H1 (cell line): Measurements from ENCODE around the gene IDH3A. TPM values are rescaled to one million over a fixed set of nuclear protein-coding genes. Genes with fewer than 3 reads are reported as not detected.

Experiments used
- CTCF ChIA-PET: fragments of 300-600 bp; sonication (Branson Sonifier 250); formaldehyde crosslinking; loops from one replicate; lab custom pipeline; 2021; ENCODE audit not compliant: partially characterized antibody; lab: Charles Lee
- POLR2A ChIA-PET: fragments of 300-600 bp; sonication (Branson Sonifier 250); formaldehyde crosslinking; loops from one replicate; lab custom pipeline; 2021; ENCODE audit warnings: inconsistent platforms; ENCODE audit not compliant: partially characterized antibody; lab: Charles Lee
- DNase-seq, 2 experiments: peaks; one replicate each; pipeline versions ENCODE4 v3.0.0 to v3.0.0-alpha.2; 2010 to 2022; ENCODE audit warnings: low spot score in 2 of 2, low read depth in 1 of 2, mixed read lengths in 1 of 2
- FAIRE-seq: peaks from 2 replicates; lab custom pipeline; 2011; peaks lifted over from hg19 to GRCh38; lab: Jason Lieb, UNC
- H2AFZ ChIP-seq: 2 replicates; pipeline ENCODE4 v1.8.1; 2012; ENCODE audit warnings: low read length, inconsistent platforms
- H2AK5ac ChIP-seq: 2 replicates; pipeline ENCODE4 v1.6.1; 2013; ENCODE audit warnings: low read depth, low read length
- H2BK120ac ChIP-seq: replicated peaks from 2 replicates; pipeline ENCODE3; 2013; ENCODE audit warnings: low read depth, low read length, inconsistent platforms
- H2BK12ac ChIP-seq: 2 replicates; pipeline ENCODE4 v1.6.1; 2013; ENCODE audit warnings: low read depth, low read length
- H2BK15ac ChIP-seq: 2 replicates; pipeline ENCODE4 v1.6.1; 2013; ENCODE audit warnings: low read length
- H2BK20ac ChIP-seq: 2 replicates; pipeline ENCODE4 v1.6.1; 2013; ENCODE audit warnings: low read length
- H2BK5ac ChIP-seq: 2 replicates; pipeline ENCODE4 v1.6.1; 2013; ENCODE audit warnings: low read depth, low read length
- H3K14ac ChIP-seq: 2 replicates; pipeline ENCODE4 v1.6.1; 2013; ENCODE audit warnings: inconsistent platforms; ENCODE audit not compliant: insufficient read length
- H3K18ac ChIP-seq: 2 replicates; pipeline ENCODE4 v1.6.1; 2013; ENCODE audit warnings: low read length; ENCODE audit errors: extremely low read depth
- H3K23ac ChIP-seq: 2 replicates; pipeline ENCODE4 v1.6.1; 2013; ENCODE audit warnings: inconsistent platforms; ENCODE audit not compliant: insufficient read length
- H3K23me2 ChIP-seq: 2 replicates; pipeline ENCODE4 v1.6.1; 2013; ENCODE audit warnings: low read depth, low read length
- H3K27ac ChIP-seq: 2 replicates; pipeline ENCODE4 v1.6.1; 2011; ENCODE audit warnings: low read depth, low read length, inconsistent platforms
- H3K27me3 ChIP-seq, 4 experiments: replicated peaks in 1 of 4; 1 replicate in 1 of 4; 2 replicates in 3 of 4; pipeline versions ENCODE4 v1.6.1 to v1.8.1; 2011 to 2013; ENCODE audit warnings: low read length in 3 of 4, mild to moderate bottlenecking in 3 of 4, inconsistent platforms in 2 of 4, mixed read lengths in 2 of 4, moderate library complexity in 1 of 4; ENCODE audit not compliant: control insufficient read depth in 3 of 4, insufficient read depth in 3 of 4; ENCODE audit errors: extremely low read depth in 1 of 4
- H3K36me3 ChIP-seq, 4 experiments: 2 replicates each; pipeline versions ENCODE4 v1.6.1 to v1.8.1; 2011 to 2013; ENCODE audit warnings: mild to moderate bottlenecking in 4 of 4, low read length in 3 of 4, moderate library complexity in 2 of 4, control low read depth in 1 of 4, inconsistent platforms in 1 of 4; ENCODE audit not compliant: insufficient read depth in 4 of 4, control insufficient read depth in 2 of 4
- H3K4ac ChIP-seq: replicated peaks from 2 replicates; pipeline ENCODE3; 2013; ENCODE audit warnings: low read length, low read depth, mixed read lengths, inconsistent platforms; ENCODE audit not compliant: insufficient read length
- H3K4me1 ChIP-seq, 4 experiments: replicated peaks in 1 of 4; 1 replicate in 1 of 4; 2 replicates in 3 of 4; pipeline versions ENCODE4 v1.6.1 to v1.8.1; 2011 to 2013; ENCODE audit warnings: low read length in 3 of 4, inconsistent platforms in 2 of 4, mixed read lengths in 1 of 4; ENCODE audit not compliant: insufficient read depth in 4 of 4, control insufficient read depth in 3 of 4
- H3K4me2 ChIP-seq, 2 experiments: 2 replicates each; pipeline versions ENCODE4 v1.6.1 to v1.8.1; 2011 to 2013; ENCODE audit warnings: low read depth in 2 of 2, low read length in 2 of 2, control low read depth in 1 of 2, inconsistent platforms in 1 of 2, mild to moderate bottlenecking in 1 of 2; ENCODE audit not compliant: insufficient read depth in 1 of 2
- H3K4me3 ChIP-seq, 4 experiments: fragments of 200-600, 300-600 bp in 1 of 4; sonication (generic), shearing (Covaris generic), sonication (Bioruptor Twin) in 1 of 4; 2 replicates each; pipeline versions ENCODE4 v1.5.1 to v1.8.1; 2011 to 2016; ENCODE audit warnings: low read length in 4 of 4, low read depth in 3 of 4, control low read depth in 2 of 4, inconsistent platforms in 2 of 4, mild to moderate bottlenecking in 2 of 4, mixed read lengths in 1 of 4, moderate library complexity in 1 of 4; ENCODE audit not compliant: insufficient read depth in 2 of 4; ENCODE audit errors: extremely low read depth in 1 of 4
- H3K56ac ChIP-seq: replicated peaks from 2 replicates; pipeline ENCODE3; 2013; ENCODE audit warnings: low read depth, mild to moderate bottlenecking, mixed read lengths, low read length, inconsistent platforms; ENCODE audit not compliant: insufficient read length
- H3K79me1 ChIP-seq: 2 replicates; pipeline ENCODE4 v1.6.1; 2013; ENCODE audit warnings: low read depth, low read length, control low read depth
- H3K79me2 ChIP-seq, 2 experiments: 2 replicates each; pipeline versions ENCODE4 v1.6.1 to v1.8.1; 2012 to 2013; ENCODE audit warnings: low read length in 2 of 2, mild to moderate bottlenecking in 2 of 2, inconsistent platforms in 1 of 2; ENCODE audit not compliant: insufficient read depth in 2 of 2, control insufficient read depth in 1 of 2
- H3K9ac ChIP-seq, 4 experiments: replicated peaks in 1 of 4; 1 replicate in 1 of 4; 2 replicates in 3 of 4; pipeline versions ENCODE4 v1.6.1 to v1.8.1; 2011 to 2013; ENCODE audit warnings: low read depth in 3 of 4, low read length in 3 of 4, control low read depth in 2 of 4, mild to moderate bottlenecking in 2 of 4, moderate library complexity in 2 of 4, inconsistent platforms in 1 of 4; ENCODE audit errors: extremely low read depth in 1 of 4
- H3K9me3 ChIP-seq, 2 experiments: 2 replicates each; pipeline versions ENCODE4 v1.6.1 to v1.8.1; 2012 to 2013; ENCODE audit warnings: mild to moderate bottlenecking in 2 of 2, moderate library complexity in 2 of 2, control low read depth in 1 of 2, inconsistent platforms in 1 of 2, low read depth in 1 of 2, low read length in 1 of 2, mixed read lengths in 1 of 2; ENCODE audit not compliant: insufficient read depth in 2 of 2
- H4K20me1 ChIP-seq, 2 experiments: replicated peaks in 1 of 2; 2 replicates each; pipeline versions ENCODE3 to v1.8.1; 2011 to 2013; ENCODE audit warnings: inconsistent platforms in 2 of 2, low read length in 2 of 2, mild to moderate bottlenecking in 1 of 2; ENCODE audit not compliant: insufficient read depth in 2 of 2, control insufficient read depth in 1 of 2
- H4K5ac ChIP-seq: 2 replicates; pipeline ENCODE4 v1.6.1; 2013; ENCODE audit warnings: low read length, low read depth, mixed read lengths, inconsistent platforms; ENCODE audit not compliant: insufficient read length
- H4K8ac ChIP-seq: 2 replicates; pipeline ENCODE4 v1.8.0; 2013; ENCODE audit warnings: mild to moderate bottlenecking, moderate library complexity, low read length, inconsistent platforms; ENCODE audit not compliant: insufficient read depth; ENCODE audit errors: extremely low read depth
- H4K91ac ChIP-seq: replicated peaks from 2 replicates; pipeline ENCODE3; 2013; ENCODE audit warnings: low read length, mixed read lengths, inconsistent platforms; ENCODE audit not compliant: insufficient read length
- CHD1 ChIP-seq: IDR thresholded peaks from 2 replicates; pipeline ENCODE4 v1.6.1; 2012; ENCODE audit warnings: low read depth, low read length, improper control_type of control experiment
- CREB1 ChIP-seq: IDR thresholded peaks from 2 replicates; pipeline ENCODE4 v1.6.1; 2012; ENCODE audit warnings: inconsistent platforms
- EGR1 ChIP-seq: IDR thresholded peaks from 2 replicates; pipeline ENCODE4 v1.6.1; 2011; ENCODE audit warnings: low read depth, low read length, borderline replicate concordance
- HDAC6 ChIP-seq: IDR thresholded peaks from one replicate; pipeline ENCODE4 v1.7.1; 2012; ENCODE audit warnings: low read depth, mild to moderate bottlenecking, inconsistent platforms, low read length, moderate library complexity
- KDM1A ChIP-seq: fragments of 200-600, 300-600 bp; sonication (generic); IDR thresholded peaks from 2 replicates; pipeline ENCODE4 v1.7.1; 2016; ENCODE audit warnings: mild to moderate bottlenecking, low read length, borderline replicate concordance
- POLR2AphosphoS5 ChIP-seq: IDR thresholded peaks from 2 replicates; pipeline ENCODE4 v1.6.1; 2011; ENCODE audit warnings: low read depth, low read length
- RBBP5 ChIP-seq: IDR thresholded peaks from 2 replicates; pipeline ENCODE4 v1.7.1; 2012; ENCODE audit warnings: low read depth, mild to moderate bottlenecking, inconsistent platforms, low read length, moderate library complexity, borderline replicate concordance
- SP1 ChIP-seq: IDR thresholded peaks from 2 replicates; pipeline ENCODE4 v1.6.1; 2011; ENCODE audit warnings: low read depth, low read length
- SP2 ChIP-seq: IDR thresholded peaks from 2 replicates; pipeline ENCODE4 v1.6.1; 2012; ENCODE audit warnings: mild to moderate bottlenecking, low read length, inconsistent platforms
- YY1 ChIP-seq: IDR thresholded peaks from 2 replicates; pipeline ENCODE4 v1.6.1; 2011; ENCODE audit warnings: low read depth, mild to moderate bottlenecking, low read length
- WGBS, 2 experiments: shearing (Covaris generic) in 1 of 2; methylation state at CpG; one replicate each; pipeline versions ENCODE4 v1.1.6 to v1.1.7; 2013 to 2015; ENCODE audit warnings: low lambda C conversion rate in 2 of 2, mixed read lengths in 2 of 2, inconsistent platforms in 1 of 2, low coverage in 1 of 2, missing lambda C conversion rate in 1 of 2; ENCODE audit not compliant: insufficient replicate concordance in 2 of 2, insufficient coverage in 1 of 2, insufficient read length in 1 of 2; ENCODE audit errors: extremely low coverage in 1 of 2, missing lambda C conversion rate in 1 of 2; 5-methylcytosine and 5-hydroxymethylcytosine counted together
- polyA plus RNA-seq, 7 experiments: library from polyadenylated mRNA; depleted of rRNA in 3 of 7; stranded (reverse) in 5 of 7; unstranded in 2 of 7; fragments of >200 nt in 5 of 7; fragments of 200-250 nt in 2 of 7; gene quantifications; 1 replicate in 5 of 7; 2 replicates in 1 of 7; 4 replicates in 1 of 7; pipeline versions ENCODE4 v1.2.1 to v1.2.3, GENCODE V29; 2011 to 2013; ENCODE audit warnings: missing spikeins in 2 of 7, mixed read lengths in 2 of 7
- total RNA-seq: library from RNA; stranded (reverse); fragmentation: NEBNext Ultra II Directional; extraction: Animal tissue kit (Norgen Biotek cat#: 25700); gene quantifications from 2 replicates; pipeline ENCODE4 v1.2.1, GENCODE V29; 2021
- TF ChIP-seq, protein P1 (sequence below): IDR thresholded peaks from 2 replicates; pipeline ENCODE4 v1.6.1; 2012; ENCODE audit warnings: low read length, inconsistent platforms

IDH3A gene
- total and polyA plus RNA-seq, 2 of the 8 experiments (the other 6 are each of a cell fraction or from before 2014, with no cell fraction given), result 23.4 to 36.8 TPM

DNA sequence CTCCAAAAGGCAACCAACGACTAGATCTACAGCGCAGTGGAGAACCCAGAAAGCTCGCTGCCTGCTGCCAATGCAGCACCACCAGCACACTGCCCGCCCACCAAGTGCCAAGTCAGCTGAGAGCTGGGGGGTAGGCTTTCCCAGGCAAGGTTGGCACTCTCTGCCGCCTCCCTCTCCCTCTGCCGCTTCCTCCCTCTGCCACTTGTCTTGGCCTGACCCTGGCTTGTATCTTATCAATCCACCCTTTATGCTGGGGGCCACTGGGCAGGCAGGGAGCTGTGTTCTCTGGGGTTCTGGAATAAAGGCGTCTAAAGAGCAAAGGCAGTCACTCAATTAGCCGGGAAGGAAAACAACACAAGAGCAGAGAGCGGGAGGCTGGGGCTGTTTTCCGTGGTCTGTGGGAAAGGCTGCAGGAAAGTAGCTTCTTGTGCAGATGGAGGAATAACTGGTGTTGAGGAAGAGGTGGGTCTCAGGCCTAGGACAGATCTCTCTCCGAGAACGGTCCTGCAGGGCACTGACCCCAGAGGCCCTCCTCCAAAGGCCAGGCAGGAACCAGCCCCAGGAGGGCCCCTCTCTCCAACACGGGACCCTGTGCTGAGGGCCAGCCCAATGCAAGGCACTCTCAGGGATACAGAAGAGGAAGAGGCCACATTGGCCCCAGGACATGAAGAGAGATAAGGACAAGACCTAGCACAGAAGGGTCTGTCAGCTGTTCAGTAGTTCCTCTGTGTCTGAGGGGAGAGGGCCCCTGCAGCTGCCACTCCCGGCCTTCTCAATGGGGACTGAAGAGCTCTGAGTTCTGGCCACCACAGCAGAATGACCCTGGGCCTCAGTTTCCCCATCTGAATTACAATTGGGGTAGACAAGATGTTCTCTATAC, 54.4 kb downstream of the IDH3A start:
- no peak overlapping the region for H3K4me3 ChIP-seq
- POLR2A ChIA-PET, result no interaction called here
- H3K27me3 ChIP-seq, result no peaks in the 10 kb centered on the region
- TF ChIP-seq KDM1A (no peak), CHD1 (no peak), YY1 (no peak), CREB1 (no peak), POLR2AphosphoS5 (no peak), SP2 (no peak), SP1 (no peak), EGR1 (no peak), RBBP5 (no peak), HDAC6 (no peak)
- TF ChIP-seq, protein P1, sequence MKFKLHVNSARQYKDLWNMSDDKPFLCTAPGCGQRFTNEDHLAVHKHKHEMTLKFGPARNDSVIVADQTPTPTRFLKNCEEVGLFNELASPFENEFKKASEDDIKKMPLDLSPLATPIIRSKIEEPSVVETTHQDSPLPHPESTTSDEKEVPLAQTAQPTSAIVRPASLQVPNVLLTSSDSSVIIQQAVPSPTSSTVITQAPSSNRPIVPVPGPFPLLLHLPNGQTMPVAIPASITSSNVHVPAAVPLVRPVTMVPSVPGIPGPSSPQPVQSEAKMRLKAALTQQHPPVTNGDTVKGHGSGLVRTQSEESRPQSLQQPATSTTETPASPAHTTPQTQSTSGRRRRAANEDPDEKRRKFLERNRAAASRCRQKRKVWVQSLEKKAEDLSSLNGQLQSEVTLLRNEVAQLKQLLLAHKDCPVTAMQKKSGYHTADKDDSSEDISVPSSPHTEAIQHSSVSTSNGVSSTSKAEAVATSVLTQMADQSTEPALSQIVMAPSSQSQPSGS, result no peak
- WGBS, 2 experiments, result 85% methylated on average over 14 of the region's 14 CpGs; no CpG with 5 or more reads in 1 of the 2 experiments
- no peak overlapping the region for H2BK12ac ChIP-seq
- H4K20me1 ChIP-seq, result no peaks in the 10 kb centered on the region
- no peak overlapping the region for H4K5ac ChIP-seq
- 0 out of 2 replicates have a peak overlapping the region, but pooled peaks have one; percentile 5 for H2BK15ac ChIP-seq
- no peak overlapping the region for H3K4ac ChIP-seq
- no peak overlapping the region for H4K91ac ChIP-seq
- H3K9ac ChIP-seq, result no peak overlapping the region
- H2BK120ac ChIP-seq, result no peak overlapping the region
- H3K36me3 ChIP-seq, result no peaks in the 10 kb centered on the region
- no peak overlapping the region for H2AFZ ChIP-seq
- no peaks in the 10 kb centered on the region for H3K79me2 ChIP-seq
- no peak overlapping the region for H2BK20ac ChIP-seq
- no peaks in the 10 kb centered on the region for H3K4me1 ChIP-seq
- no peak overlapping the region for H3K23ac ChIP-seq
- H3K27ac ChIP-seq, result no peak overlapping the region
- no peak overlapping the region for H3K4me2 ChIP-seq
- no peak overlapping the region for H2BK5ac ChIP-seq
- DNase-seq (peak in 1 of 2 experiments; percentile 39), FAIRE-seq (no peak)
- H4K8ac ChIP-seq, result no peak overlapping the region
- H3K23me2 ChIP-seq, result no peaks in the 10 kb centered on the region
- no peaks in the 10 kb centered on the region for H3K9me3 ChIP-seq
- H3K79me1 ChIP-seq, result no peaks in the 10 kb centered on the region; the same call in 1 of the 2 replicates
- CTCF ChIA-PET, result interaction anchor here (0.8 to 8.1 kb wide), 11 partner anchors 8 to 126 kb away, joined by 3 to 89 read pairs (median 5); partner anchors contain the start of gene TBC1D2B
- H3K14ac ChIP-seq, result no peak overlapping the region
- H2AK5ac ChIP-seq, result no peak overlapping the region
- peak overlapping the region; percentile 32; the same call in 1 of the 2 replicates for H3K18ac ChIP-seq
- no peak overlapping the region for H3K56ac ChIP-seq
